Skeletal muscle cell (primary cell): ENCODE results near the gene NRBF2.
"Not testable (repeated sequence)": the region's sequence is repeated elsewhere in the genome, so short reads cannot be mapped to it uniquely, and the experiment has no call there.

ENCODE experiments used
- DNase-seq: peaks from one replicate; pipeline ENCODE4 v3.0.0-alpha.2; 2010; ENCODE audit warnings: low read depth
- H3K4me3 ChIP-seq: 2 replicates; pipeline ENCODE4 v1.5.1; 2011; ENCODE audit warnings: low read depth, mild to moderate bottlenecking, control low read depth, low read length, moderate library complexity

Gene NRBF2

DNA sequence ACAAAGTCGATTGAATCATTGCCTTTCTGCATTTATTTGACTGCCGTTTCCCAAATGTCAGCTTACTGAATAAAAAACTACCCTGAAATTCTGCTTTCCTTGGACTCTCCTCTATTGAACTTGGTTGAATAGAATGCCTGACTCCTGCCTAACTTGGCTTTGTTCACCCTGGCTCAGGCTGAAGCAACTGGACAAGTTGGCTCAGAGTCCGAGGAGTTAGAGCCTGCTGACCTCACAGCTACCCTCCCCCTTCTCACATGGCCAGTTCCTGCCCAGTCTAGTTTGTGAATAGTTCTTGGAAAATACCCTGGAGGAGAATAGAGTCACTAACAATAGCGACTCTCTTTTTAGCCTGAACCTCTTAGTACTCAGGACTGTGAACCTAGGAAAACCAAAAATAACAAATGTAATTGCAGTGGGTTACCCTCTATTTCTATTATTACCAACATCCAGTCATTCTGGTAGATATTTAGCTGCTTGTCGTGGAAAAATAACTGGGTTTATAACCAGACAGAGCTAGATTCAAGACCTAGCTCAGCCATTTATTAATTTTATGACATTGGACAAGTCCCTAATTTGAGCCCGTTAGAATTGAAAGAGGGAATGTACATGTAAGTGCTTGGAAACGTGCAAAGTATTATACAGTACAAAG is 17.3 kb upstream of the NRBF2 start:
- DNase-seq, result peak; percentile 87
- H3K4me3 ChIP-seq, result no peak overlapping the region

- H3K4me3 ChIP-seq, result no peak overlapping the region
- DNase-seq, result no peak
These were observed 16.6 kb upstream of the NRBF2 start for GRCh38 chr10:63116452-63117072.

GRCh38 chr10:63119041-63119440 is 14.1 kb upstream of the NRBF2 start:
- no peak overlapping the region for H3K4me3 ChIP-seq
- DNase-seq, result no peak

DNA sequence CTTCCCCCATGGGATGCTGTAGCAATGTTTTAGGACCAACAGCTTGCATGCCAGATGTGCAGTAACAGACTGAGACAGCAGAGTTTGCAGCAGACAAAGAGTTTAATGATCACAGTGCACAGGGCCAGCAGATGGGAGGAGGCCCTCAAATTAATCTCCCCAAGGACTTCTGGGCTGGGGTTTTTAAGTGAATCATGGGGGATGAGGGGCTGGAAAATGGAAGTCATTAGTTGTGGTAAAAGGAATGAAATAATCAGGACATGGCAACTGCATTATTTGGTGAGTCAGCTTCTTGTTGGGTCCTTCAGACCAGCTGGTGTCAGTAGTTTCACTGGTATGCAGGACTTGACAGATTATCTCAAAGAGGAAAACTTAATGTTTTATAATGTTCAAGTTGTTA is 12.6 kb upstream of the NRBF2 start:
- peak; percentile 96 for DNase-seq
- H3K4me3 ChIP-seq, result no peak overlapping the region

GRCh38 chr10:63123727-63124362 is 9.3 kb upstream of the NRBF2 start:
- DNase-seq, result no peak
- H3K4me3 ChIP-seq, result no peak overlapping the region

DNA sequence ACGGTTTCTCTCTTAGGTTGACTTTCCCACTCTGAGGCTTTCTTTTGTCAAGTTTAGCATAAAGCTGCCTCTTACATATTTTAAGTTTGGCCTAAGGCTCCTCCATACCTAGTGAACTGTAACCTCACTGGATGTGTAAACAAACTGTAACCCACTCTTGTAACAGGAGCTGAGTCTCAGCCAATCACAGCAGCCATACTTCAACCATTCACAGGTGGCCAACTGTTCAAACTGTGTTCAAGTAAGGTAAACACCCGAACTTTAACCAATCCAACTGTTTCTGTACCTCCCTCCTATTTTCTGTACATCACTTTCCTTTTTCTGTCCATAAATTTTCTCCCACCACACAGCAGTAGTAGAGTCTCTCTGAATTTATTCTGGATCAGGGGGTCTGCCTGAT is 7.7 kb upstream of the NRBF2 start:
- DNase-seq, result no peak
- H3K4me3 ChIP-seq, result no peak overlapping the region

DNA sequence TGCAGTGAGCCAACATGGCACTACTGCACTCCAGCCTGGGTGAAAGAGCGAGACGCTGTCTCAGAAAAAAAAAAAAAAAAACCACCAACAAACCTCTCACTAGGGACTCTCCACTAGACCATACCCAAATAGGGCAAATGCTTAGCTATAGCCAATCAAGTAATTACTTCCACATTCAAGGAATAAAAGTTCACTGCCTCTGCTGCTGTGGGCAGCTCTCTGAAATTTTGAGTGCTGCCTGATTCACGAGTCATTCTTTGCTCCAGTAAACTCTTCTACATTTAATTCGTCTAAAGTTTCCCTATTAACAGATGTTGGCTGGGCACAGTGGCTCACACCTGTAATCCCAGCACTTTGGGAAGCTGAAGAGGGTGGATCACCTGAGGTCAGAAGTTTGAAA is 4.7 kb upstream of the NRBF2 start:
- no peak overlapping the region for H3K4me3 ChIP-seq
- no peak for DNase-seq

- no peak overlapping the region for H3K4me3 ChIP-seq
- no peak for DNase-seq
These were observed 3.2 kb upstream of the NRBF2 start for GRCh38 chr10:63129888-63130287.

DNA sequence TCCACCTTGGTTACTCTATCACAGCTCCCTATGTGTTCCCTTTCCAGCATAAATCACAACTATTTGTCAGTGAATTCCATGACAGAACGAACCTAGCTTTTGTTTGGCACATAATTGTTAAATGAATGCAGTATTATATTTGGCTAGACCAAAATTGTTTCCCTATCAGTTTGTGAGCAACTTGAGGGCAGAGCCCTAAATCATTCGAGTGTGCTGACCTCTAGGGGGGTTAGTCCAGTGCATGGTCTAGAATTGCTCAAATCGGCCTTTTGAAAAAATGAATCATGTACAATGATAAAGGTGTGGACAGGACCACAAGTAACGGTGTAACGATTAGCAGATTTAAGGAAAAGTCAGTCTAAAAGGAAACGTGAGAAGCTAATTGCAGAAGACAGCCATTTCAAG is 475 bp upstream of the NRBF2 start:
- DNase-seq, result no peak
- H3K4me3 ChIP-seq, result no peak overlapping the region

GRCh38 chr10:63133821-63134557 is 861 bp downstream of the NRBF2 start:
- H3K4me3 ChIP-seq, result peak overlapping the region; percentile 97
- DNase-seq, result no peak

- H3K4me3 ChIP-seq, result no peak overlapping the region
- no peak for DNase-seq
These were observed 4.2 kb downstream of the NRBF2 start for GRCh38 chr10:63137306-63137705.

DNA sequence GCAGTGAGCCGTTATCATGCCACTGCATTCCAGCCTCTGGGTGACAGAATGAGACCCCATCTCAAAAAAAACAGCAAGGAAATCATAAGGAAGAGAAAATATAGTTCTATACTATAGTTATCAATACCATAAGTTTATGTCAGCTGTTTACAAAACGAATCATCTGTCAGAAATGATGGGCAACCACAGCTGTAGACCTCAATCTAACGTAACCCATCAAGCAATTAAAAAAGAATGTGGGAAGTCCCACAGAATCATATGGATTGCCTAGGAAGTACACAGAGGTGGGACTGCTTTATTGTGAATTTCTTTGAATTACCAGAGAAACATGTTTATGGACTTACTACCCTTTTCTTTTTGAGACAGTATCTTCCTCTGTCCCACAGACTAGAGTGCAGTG is 6.9 kb downstream of the NRBF2 start:
- H3K4me3 ChIP-seq, result no peak overlapping the region
- DNase-seq, result no peak

- H3K4me3 ChIP-seq, result no peak overlapping the region
- DNase-seq, result no peak
These were observed 9.0 kb downstream of the NRBF2 start for GRCh38 chr10:63142136-63142535.

- no peak for DNase-seq
- H3K4me3 ChIP-seq, result no peak overlapping the region
These were observed 10.9 kb downstream of the NRBF2 start for GRCh38 chr10:63143987-63144386.

GRCh38 chr10:63145782-63146181 is 12.7 kb downstream of the NRBF2 start:
- no peak overlapping the region for H3K4me3 ChIP-seq
- DNase-seq, result peak; percentile 31

GRCh38 chr10:63146503-63146902 is 13.4 kb downstream of the NRBF2 start:
- H3K4me3 ChIP-seq, result no peak overlapping the region
- DNase-seq, result no peak

- DNase-seq, result no peak
- no peak overlapping the region for H3K4me3 ChIP-seq
These were observed 17.6 kb downstream of the NRBF2 start for GRCh38 chr10:63150745-63151144.

DNA sequence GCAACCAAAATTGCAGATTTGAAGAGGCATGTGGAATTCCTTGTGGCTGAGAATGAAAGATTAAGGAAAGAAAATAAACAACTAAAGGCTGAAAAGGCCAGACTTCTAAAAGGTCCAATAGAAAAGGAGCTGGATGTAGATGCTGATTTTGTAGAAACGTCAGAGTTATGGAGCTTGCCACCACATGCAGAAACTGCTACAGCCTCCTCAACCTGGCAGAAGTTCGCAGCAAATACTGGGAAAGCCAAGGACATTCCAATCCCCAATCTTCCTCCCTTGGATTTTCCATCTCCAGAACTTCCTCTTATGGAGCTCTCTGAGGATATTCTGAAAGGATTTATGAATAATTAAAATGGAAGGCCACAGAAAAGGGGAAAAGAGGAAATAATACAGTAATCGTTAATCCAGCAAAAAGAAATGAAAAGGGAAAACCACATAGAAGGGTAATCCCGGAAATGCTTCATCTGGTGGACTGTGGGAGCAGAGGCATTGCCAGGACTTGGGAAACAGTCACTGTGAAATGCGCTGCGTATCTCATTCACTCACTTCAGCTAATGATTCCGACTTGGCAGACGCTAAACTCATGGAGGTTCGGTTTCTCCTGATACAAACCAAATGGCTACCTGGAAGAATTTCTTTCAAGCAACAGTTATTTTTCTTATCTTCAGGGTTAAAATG is 20.9 kb downstream of the NRBF2 start:
- not testable (repeated sequence) for H3K4me3 ChIP-seq, DNase-seq

- no peak for DNase-seq
- H3K4me3 ChIP-seq, result no peak overlapping the region
These were observed 21.6 kb downstream of the NRBF2 start for GRCh38 chr10:63154546-63155387.
